Epithelial cell of esophagus (primary cell): ENCODE data around the gene ADSS2.

Source experiments
- DNase-seq: peaks from one replicate; pipeline ENCODE4 v3.0.0; 2010; ENCODE audit warnings: low read depth
- H3K4me3 ChIP-seq: 2 replicates; pipeline ENCODE4 v1.5.1; 2011; ENCODE audit warnings: mild to moderate bottlenecking, low read length, control low read depth
- TF ChIP-seq, protein P1 (sequence below): IDR thresholded peaks from 2 replicates; pipeline ENCODE4 v1.5.1; 2011; ENCODE audit warnings: low read depth, mild to moderate bottlenecking, low read length, control low read depth, inconsistent platforms; ENCODE audit not compliant: insufficient read depth; ENCODE audit errors: missing control alignments

Gene ADSS2

DNA sequence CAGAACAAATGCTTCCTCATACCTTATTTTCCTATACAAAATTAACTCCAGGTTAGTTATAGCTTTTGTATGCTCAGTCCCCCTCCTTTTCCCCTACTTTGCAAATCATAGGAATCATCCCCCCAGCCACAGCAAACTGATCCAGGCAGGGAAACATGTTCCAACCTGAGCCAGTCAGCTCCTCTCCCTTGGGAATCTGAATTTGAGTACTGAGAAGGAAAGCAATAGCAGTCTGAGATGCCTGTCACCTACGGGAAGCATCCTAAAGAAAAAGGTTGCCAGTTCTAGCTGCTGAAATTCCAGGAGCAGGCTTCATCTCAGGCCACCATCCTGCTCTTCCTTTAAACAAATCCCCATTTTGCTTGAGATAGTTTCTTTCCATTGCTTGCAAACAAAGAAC is 6.9 kb downstream of the ADSS2 start:
- TF ChIP-seq, protein P1, sequence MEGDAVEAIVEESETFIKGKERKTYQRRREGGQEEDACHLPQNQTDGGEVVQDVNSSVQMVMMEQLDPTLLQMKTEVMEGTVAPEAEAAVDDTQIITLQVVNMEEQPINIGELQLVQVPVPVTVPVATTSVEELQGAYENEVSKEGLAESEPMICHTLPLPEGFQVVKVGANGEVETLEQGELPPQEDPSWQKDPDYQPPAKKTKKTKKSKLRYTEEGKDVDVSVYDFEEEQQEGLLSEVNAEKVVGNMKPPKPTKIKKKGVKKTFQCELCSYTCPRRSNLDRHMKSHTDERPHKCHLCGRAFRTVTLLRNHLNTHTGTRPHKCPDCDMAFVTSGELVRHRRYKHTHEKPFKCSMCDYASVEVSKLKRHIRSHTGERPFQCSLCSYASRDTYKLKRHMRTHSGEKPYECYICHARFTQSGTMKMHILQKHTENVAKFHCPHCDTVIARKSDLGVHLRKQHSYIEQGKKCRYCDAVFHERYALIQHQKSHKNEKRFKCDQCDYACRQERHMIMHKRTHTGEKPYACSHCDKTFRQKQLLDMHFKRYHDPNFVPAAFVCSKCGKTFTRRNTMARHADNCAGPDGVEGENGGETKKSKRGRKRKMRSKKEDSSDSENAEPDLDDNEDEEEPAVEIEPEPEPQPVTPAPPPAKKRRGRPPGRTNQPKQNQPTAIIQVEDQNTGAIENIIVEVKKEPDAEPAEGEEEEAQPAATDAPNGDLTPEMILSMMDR, result no peak
- H3K4me3 ChIP-seq, result no peak overlapping the region
- DNase-seq, result peak; percentile 47

DNA sequence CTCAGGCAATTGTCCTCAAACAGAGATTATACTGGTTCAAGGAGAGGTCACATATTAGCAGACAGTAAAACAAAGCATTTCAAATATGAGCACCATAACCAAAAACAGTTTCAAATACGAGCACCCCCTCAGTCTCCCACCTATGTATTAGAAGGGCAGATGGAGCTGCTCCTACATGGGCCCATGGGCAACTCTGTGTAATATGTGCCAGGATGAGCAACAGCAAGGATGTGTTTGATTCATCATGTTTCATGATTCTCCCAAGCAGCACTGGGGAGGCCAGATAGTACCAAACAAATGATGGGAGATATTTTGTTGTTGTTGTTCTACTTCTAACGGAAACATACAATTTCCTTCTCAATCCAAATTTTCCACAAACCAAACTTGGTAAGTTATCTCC is 8.9 kb downstream of the ADSS2 start:
- TF ChIP-seq, protein P1, result no peak
- DNase-seq, result no peak
- H3K4me3 ChIP-seq, result no peak overlapping the region

DNA sequence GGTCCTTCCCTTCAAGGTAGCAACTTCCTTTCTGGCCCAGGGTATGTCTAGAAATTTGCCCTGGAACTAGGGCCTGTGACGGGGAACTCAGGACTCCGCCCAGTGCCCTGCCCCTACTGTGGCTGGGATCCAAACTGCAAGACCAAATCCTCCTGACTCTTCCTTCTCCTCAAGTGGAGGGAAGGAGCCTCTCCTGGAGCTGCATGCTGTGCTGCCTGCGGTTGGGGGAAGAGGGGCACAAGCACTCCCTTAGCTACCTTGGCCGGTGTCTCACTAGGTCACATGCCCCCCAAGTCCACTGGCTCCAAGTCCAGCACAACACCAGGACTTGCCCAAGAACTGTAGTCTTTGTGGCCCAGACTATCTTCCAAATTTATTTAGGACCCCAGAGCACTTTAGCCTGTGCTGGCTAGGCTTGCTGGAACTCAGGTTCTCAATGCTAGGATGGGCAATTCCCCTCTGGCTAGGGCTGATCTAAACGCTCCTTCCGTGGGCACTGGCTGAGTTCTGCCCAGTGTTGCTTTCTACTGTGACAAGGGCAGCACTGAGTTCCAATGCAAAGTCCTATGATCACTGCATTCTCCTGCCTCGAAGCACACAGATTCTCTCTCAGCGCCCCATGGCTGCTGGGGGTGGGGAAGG is 12.2 kb downstream of the ADSS2 start:
- TF ChIP-seq, protein P1, result no peak

DNA sequence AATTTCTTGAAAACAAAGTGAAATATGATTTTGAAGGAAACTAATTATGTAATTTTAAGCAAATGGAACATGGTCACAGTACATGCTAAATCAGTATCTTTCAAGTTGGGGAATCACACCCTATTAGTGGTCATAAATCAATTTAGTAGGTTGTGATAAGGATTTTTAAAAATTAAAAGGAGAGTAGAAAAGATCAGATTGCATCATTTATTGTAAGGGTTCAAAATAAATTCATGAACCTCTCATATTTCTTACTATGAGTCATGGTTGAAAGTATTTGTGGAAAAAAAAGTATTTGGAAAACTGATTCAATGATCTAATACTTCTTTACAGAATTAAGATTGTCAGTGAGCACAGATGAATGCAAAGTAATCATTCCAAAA is 14.6 kb downstream of the ADSS2 start:
- no peak overlapping the region for H3K4me3 ChIP-seq
- TF ChIP-seq, protein P1, result no peak
- DNase-seq, result no peak

More for the DNA sequence above, 12.2 kb downstream of the ADSS2 start:
- no peak overlapping the region for H3K4me3 ChIP-seq
- DNase-seq, result peak; percentile 35

DNA sequence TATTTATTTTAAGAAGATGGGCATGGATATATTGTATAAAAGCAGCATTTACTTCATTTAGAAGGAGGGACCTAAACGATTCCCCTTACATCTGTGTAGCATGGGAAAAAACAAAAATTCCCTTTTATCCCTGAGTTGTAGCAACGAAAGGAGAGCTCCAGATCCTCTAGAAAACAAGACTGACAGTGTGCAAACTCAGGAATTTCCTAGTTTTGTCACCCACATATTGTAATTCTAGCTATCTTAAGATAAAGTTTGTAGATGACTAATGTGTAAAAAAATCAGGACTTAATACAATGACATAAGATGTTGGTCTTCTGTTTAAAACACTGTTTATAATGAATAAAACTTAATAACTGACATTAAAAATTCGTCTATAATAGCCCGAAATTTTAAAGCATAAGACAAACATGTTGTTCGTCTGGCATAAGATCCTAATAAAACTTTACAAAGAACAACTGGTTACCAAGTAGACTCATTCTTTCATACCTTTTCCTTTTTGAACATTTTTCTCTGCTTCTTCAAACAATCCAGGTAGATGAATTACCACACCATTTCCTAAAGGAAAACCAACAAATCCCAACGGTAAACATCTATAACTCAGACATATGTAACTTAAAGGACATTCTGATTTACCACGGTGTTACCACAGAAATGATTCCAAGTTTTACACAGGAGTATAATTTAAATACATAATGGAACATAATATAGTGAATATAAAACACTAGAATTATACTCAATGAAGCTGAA is 15.2 kb downstream of the ADSS2 start:
- no peak for DNase-seq
- TF ChIP-seq, protein P1, result no peak

DNA sequence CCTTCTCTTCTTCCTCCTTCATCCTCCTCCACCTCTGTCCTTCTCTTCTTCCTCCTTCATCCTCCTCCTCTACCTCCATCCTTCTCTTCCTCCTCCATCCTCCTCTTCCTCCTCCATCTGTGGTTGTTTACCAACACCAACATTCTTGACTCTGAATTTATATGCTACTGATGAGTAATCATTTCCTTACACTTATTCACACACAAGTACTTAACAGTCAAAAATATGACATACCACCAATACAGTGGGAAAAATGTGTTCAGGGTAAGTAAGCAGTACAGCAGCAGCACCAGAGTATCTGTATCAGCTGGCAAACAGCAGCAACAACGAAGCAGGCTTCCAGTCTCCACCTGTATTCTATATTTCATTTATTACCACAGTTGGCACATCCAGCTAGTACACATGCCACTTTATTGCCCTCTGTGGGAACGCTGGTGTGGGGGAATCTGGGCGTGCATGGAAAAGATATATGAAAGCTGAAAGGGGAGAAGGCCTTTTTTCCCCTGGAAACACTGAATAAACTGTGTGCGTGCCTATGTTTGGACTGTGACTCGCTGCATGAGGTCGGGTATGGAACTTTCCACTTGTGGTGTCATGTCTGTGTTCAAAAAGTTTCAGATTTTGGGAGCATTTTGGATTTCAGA is 16.0 kb downstream of the ADSS2 start:
- peak; percentile 41 for DNase-seq
- TF ChIP-seq, protein P1, result no peak
- no peak overlapping the region for H3K4me3 ChIP-seq

More for the DNA sequence above, 15.2 kb downstream of the ADSS2 start:
- H3K4me3 ChIP-seq, result no peak overlapping the region
